Measurements from ENCODE around the gene ITGAX.

ITGAX gene

DNA sequence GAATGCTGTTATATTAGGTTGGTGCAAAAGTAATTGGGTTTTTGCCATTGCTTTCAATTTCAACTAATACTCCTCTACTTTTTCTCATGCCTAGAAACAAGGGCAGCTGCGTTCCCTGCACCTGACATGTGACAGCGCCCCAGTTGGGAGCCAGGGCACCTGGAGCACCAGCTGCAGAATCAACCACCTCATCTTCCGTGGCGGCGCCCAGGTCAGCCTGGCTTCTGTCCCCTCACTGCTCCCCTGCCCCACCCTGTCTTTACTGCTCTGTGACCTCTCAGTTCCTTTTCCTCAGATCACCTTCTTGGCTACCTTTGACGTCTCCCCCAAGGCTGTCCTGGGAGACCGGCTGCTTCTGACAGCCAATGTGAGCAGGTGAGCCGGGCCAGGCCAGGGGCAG is 21.7 kb downstream of the ITGAX start:
- no peak for DNase-seq

DNA sequence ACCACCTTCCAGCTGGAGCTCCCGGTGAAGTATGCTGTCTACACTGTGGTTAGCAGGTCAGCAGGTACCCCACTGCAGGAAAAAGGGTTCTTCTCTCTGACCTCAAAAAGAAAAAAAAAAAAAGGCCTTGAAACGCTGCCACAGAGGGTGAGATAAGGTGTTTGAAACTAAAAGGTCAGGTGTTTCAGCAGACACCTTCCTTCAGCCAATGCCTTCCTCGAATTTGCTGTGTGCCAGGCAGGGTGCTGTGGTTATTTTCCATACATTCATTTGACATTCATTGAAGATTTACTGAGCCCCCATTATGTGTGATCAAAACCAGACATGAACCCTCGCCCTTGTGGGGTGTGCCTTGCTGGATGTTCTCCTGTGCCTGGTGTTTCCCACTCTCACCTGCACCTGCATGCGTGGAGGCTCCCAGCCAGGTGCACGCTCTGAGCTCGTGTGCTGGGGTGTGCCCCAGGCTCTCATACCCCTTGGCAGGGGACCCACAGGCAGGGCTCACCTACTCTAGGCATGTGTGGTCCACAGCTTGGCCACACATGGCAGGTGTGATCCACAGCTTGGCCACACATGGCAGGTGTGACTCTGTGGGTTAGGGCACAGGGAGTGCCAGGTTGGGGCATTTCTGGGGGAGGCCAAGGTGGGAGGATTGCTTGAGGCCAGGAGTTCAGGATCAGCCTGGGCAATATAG is 22.4 kb downstream of the ITGAX start:
- DNase-seq = no peak

DNA sequence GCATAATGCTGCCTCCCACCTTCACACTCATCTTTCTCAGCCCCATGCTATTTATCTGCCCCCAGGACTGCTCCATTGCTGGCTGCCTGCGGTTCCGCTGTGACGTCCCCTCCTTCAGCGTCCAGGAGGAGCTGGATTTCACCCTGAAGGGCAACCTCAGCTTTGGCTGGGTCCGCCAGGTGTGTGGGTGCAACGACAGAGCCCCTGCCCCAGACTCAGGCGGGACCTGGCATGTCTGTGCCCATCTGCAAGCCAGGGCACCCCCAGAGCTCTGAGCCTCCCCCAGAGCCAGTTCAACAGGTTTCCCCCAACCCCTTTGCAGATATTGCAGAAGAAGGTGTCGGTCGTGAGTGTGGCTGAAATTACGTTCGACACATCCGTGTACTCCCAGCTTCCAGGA is 25.2 kb downstream of the ITGAX start:
- DNase-seq = no peak

DNA sequence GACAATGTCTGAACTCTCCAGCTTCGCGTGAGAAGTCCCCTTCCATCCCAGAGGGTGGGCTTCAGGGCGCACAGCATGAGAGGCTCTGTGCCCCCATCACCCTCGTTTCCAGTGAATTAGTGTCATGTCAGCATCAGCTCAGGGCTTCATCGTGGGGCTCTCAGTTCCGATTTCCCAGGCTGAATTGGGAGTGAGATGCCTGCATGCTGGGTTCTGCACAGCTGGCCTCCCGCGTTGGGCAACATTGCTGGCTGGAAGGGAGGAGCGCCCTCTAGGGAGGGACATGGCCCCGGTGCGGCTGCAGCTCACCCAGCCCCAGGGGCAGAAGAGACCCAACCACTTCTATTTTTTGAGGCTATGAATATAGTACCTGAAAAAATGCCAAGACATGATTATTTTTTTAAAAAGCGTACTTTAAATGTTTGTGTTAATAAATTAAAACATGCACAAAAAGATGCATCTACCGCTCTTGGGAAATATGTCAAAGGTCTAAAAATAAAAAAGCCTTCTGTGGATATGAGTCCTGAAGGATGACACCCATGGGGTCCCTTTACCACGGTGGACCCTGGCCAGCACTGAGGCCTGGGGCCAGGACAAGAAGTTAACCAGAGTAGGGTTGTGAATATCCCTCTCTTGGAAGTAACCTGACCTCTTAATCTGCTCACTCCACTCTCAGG is 27.6 kb downstream of the ITGAX start:
- no peak for DNase-seq

DNA sequence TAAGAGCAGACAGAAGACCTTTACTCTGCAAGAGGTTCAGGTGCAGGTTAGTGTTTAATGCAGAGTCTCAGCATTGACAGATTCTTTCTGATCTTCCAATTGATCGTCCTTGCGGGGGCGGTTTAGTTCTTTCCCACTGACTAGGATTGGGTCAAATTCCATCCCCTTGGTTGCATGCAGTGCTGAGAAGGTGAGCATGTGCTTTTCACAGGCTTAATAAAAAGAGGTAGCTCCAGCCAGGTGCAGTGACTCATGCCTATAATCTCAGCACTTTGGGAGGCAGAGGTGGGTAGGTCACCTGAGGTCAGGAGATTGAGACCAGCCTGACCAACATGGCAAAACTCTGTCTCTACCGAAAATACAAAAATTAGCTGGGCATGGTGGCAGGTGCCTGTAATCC is 30.7 kb downstream of the ITGAX start:
- DNase-seq = no peak

DNA sequence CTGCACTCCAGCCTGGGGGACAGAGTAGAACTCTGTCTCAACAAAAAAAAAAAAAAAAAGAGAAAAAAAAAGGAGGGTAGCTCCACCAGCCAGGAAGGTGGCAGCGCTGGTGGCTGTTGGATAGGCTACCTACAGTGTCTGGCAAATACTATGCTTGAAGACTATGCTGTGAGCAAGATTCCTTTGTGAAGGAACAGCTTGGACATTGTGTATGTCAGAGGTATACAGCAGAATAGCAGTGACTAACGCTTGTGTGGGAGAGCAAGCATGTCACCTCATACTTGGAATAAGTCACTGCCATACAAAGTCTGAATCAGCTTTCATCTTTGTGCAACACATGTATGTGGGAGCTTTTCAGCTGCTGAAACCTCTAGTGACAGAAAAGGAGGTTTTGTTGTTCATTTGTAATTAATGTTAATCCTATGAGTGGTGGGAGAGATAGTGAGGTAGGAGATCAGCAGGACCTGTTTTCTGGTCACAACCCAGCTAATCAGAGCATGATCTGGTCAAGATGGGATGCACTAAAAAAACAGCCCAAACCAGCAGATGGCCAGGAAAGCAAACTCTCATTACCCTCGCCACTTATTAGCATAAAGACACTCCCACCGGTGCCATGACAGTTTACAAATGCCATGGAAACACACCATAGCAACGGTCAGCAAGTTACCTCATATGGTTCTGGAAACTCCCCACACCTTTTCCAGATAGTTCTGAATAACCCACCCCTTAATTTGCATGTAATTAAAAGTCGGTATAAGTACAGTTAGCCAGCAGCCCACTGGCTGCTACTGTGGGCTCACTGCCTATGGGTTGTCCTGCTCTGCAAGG is 31.4 kb downstream of the ITGAX start:
- no peak for DNase-seq

DNA sequence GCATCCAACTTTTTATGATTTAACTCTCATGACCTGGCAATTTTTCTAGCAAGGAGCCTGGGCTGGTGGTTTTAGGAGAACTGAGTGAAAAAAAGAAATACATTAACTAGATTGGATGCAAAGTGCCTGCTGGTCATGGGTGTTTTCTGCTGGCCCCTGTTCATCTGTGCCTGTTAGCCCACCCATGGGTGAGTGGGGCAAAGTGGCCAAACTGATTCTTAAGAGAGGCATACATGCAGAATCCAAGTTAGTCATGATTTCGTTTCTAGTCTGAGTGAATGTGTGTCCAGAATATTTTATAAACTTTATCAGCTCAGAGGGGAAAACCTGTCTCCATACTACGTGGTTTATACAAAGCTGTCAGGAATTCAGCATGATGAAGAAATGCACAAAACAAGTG is 33.6 kb downstream of the ITGAX start:
- no peak for DNase-seq

DNA sequence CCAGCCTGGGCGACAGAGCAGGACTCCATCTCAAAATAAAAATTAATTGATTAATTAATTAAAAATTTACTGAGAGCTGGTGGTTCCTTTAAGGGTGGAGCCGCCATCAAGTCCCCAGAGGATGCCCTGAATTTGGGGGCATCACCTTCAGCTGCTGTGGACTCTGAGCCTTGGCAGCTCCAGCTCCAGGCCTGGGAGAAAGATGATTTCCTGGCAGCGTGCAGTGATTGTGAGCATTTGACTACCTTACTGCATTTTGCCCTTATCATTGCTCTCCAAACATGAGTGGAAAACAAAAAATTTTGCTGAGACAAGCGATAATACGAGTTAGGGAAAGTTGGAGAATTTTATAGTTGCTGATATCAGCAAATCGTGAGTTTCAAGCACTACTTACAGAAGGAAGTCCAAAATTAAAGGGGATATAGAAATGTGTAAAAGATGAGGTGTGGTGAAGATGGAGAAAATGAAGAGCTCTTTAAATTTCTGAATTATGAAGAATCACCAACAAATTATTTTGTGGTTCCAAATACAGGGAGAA is 35.6 kb downstream of the ITGAX start:
- DNase-seq = no peak

DNA sequence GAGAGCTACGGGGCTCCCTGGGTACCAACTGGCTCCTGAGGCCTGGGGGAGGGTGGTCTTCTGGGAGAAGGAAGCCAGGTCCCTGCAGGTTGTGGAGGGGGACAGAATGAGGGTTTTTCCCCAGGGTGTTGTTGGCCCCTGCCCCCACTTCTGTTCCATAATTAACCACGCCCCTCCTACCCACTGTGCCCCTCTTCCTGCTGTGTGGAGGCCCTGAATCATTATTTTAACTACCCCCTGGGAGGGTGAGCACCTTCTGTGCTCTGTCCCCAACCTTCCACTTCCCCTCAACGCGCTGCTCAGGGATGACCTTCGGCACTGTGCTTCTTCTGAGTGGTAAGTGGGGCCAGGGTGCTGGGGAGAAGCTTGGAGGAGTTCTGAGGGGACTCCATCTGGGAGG is 38.1 kb downstream of the ITGAX start, which contains the start of gene ITGAD:
TSS of gene ITGAD (plus strand) at position 280 of the 400 bp plus-strand sequence. CDS start at position 306, 26 bp downstream.
- DNase-seq = no peak

DNA sequence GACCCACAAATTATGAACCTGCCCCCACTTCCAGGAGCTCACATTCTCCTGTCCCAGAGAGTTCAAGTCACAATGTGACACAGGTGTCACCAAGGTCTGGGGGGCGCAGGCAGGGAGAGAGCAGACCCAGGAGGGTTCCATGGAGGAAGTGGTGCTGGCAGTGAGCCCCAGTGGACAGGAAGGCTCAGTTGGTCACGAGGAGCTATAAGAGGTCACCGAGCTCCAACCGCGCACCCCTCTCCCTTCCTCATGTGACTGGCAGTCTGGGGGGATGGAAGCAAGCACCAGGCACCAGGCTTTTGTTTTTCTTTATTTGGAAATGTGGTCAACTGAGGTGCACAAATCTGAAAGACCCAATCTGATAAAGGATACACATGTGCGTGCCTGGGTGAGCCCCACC is 40.7 kb downstream of the ITGAX start:
- no peak for DNase-seq

DNA sequence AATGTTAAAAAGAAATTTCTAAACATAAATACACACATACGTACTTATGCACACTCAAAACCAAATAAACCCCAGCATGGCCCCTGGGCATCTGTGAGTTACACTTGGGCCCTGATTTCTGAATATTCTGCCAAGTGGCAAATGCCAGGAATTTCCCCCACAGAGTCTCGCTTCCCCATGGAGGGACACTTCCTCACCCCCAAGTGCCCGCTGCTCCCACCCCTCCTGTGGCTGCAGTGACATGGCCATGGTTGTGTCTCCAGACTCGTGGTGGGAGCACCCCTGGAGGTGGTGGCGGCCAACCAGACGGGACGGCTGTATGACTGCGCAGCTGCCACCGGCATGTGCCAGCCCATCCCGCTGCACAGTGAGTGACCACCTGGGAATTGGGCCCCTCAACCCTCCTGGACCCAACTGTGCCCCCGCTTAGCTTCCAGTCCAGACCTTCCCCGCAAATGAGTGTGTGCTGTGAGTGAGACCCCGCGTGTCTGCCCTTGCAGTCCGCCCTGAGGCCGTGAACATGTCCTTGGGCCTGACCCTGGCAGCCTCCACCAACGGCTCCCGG is 42.2 kb downstream of the ITGAX start:
- DNase-seq = no peak

DNA sequence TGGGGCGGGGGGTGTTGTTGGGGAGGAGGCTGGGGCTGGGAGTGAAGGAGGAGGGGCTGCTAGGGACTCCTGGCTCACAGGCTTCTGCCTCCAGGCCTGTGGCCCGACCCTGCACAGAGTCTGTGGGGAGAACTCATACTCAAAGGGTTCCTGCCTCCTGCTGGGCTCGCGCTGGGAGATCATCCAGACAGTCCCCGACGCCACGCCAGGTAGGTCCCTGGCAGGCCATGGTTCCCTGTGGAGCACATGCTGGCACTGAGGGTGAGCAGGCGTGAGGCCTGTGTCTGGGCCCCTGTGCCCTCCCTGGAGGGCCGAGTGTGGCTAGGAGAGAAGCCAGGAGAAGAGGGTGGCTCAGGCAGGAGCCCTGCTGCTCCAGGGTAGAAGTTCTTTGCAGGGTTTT is 42.7 kb downstream of the ITGAX start:
- no peak for DNase-seq

DNA sequence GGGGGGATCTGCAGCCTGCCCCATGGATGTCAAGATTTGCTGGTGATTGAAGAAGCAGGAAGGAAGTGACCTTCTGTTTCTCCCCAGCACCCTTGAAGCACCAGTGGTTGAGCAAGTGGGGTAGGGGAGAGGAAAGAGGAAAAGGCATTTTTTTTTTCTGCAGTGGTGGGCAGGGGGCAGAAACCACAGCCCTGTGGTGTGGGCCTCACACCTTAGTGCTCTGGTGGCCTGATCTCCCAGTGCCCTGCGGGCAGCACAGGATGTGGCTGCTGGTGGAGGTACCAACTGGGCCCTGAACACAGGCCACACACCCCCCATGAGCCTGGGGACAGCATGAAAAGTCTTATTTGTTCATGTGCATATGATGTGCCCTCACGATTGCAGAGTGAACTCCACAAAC is 45.2 kb downstream of the ITGAX start:
- DNase-seq = no peak

DNA sequence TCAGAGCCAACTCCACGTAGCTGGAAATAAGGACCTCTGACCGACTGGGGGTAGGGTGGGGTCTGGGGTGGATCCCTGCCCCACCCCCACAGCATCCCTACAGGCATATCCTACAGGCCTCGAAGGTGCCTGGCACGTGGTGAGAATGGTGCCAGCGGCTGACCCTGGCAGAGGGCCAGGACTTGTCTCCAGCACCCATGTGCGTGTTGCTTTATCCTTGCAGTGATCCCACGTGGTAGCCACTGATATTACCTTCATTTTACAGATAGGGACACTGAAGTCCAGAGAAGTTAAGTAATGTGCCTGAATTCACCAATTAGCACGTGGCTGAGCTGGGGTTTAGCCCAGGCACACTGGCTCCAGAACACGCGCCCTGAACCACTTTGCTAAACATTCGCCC is 46.5 kb downstream of the ITGAX start:
- DNase-seq = no peak

DNA sequence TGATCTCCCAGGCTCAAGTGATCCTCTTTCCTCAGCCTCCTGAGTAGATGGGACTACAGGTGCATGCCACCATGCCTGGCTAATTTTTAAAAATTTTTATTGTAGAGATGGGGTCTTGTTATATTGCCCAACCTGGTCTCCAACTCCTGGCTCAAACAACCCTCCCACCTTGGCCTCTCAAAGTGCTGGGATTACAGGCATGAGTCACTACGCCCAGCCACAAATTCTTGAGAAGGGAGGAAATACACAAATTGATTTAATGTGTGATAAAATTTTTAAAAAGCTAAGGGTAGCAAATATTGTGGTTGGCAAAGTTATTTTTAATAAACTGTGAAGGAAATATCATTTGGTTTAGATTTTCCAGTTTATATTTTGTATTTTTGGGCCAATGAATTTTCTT is 47.7 kb downstream of the ITGAX start:
- DNase-seq = no peak

DNA sequence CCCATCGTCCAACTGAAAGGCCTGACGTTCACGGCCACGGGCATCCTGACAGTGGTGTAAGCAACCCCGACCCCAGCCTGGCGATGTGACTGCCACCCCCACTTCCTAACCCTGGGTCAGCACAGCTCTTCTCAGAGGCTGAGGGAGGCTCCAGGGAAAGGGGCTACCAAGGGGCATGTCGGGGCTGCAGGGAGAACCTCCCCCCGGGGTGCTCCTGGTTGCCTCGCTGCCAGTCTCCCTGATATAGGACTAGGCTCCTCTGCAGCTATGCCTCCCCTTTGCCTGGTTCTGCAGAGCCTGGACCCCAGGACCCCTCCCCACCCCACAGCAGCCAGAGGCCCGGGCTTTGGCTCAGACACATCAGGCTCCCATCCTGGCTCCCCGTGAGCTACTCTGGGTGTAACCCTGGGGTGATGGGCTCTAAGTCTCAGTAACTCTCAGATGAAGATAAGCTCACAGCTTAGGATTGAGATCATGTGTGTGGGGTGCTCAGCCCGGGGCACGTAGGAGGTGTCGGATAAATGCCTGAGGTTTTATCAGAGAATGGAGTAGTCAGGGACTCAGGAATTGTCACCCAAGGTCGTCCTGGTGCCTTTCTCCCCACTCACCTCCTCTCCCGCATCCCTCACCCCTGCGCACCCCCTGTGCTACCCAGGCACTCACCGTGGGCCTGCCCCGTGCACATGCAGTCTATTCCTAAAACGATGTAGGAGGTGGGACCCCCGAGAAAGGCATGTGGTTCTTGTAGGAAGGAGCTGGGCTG is 48.8 kb downstream of the ITGAX start:
- no peak for DNase-seq

DNA sequence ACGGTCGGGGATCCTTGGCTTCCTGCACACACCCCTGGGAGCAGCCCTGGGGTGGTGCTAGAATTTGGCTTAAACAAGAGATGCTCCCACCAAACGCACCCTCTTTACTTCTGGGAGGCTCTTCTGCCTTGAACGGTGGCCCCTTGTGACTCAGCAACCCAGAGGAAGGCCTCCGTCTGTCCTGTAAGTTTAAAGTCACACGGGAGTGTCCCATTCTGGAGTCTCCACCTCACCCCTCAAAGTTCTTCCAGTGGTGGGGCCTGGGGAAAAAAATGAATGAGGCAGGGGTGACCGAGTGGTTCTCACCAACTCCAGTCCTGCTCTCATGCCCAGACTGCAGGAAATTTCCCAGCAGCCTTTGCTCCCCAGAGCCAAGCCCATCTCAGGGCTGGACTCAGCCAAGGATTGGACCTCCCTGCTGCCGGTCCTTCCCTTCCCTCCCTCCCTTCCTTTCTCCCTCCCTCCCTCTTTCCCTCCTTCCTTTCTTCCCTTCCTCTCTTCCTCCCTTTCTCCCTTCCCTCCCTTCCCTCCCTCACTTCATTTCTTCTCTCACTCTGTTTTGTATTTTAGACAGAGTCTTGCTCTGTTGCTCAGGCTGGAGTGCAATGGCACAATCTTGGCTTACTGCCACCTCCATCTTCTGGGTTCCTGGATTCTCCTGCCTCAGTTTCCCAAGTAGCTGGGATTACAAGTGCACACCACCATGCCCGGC is 49.5 kb downstream of the ITGAX start:
- DNase-seq = no peak

DNA sequence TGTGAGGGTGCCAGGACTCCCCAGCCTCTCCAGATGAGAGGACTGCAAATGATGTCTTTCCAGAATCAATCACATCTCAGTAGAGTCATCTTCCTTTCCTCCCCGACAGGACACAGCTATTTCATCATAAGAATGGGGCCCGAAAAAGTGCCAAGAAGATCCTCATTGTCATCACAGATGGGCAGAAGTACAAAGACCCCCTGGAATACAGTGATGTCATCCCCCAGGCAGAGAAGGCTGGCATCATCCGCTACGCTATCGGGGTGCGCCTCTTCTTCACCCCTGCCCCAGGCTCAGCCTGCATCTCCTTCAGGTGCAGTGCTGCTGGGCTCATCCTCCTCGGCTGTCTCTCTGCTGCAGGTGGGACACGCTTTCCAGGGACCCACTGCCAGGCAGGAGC is 52.4 kb downstream of the ITGAX start:
- no peak for DNase-seq

DNA sequence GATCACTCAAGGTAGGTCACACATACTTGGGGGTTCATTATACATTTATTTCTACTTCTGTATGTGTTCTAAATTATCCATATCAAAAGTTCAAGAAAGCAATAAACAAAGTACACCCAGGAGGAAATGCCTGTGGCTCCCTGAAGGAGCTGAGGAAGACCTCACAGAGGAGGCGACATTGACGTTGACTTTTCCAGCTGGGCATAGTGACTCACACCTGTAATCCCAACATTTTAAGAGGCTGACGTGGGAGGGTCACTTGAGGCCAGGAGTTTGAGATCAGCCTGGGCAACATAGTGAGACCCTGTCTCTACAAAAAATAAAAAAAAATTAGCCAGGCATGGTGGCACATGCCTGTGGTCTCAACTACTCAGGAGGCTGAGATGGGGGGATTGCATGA is 54.5 kb downstream of the ITGAX start:
- no peak for DNase-seq

DNA sequence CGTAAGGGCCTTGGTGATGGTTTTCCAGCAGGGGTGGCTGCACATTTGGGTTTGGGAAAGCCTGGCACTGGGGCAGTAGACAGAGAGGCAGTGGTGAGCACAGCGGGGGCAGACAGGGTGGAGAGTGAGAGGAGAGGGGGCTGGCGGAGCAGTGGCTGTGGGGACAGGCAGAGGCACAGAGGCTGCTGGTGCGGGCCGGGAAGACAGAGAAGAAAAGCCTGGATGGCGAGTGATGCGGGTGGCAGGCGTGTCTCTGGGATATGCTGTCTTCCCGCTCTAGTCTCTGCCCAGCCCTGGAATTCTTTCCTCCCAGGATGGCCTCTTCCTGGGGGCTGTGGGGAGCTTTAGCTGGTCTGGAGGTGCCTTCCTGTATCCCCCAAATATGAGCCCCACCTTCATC is 55.1 kb downstream of the ITGAX start:
- no peak for DNase-seq

DNA sequence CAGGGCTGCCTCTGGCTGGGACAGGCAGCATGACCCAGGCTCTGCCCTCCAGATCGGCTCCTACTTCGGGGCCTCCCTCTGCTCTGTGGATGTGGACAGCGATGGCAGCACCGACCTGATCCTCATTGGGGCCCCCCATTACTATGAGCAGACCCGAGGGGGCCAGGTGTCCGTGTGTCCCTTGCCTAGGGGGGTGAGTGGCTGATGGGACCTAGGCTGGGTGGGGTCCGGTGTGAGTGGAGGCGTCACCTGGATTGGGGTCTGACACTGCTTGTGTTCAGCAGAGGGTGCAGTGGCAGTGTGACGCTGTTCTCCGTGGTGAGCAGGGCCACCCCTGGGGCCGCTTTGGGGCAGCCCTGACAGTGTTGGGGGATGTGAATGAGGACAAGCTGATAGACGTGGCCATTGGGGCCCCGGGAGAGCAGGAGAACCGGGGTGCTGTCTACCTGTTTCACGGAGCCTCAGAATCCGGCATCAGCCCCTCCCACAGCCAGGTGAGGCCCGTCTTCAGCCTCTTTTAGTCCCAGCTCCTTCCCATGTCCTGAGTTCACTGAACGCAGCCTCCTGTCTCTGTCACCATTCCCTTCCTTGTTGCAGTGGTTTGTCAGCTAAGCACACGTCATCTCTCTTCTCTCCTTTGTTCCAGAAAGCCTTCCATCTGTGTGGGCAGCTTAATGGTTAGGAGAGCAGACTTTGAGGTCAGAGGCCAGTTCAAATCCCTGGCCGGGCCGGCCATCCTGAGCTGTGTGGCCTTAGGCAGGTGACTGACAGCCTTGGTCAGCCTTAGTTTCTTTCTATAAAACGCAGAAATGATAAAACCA is 56.3 kb downstream of the ITGAX start:
- DNase-seq = no peak

Measured in DMS79 treated with DMSO at 0.1 percent for 48 hours (cell line).